ENCODE measurements around the gene RBMS3. TPM values are rescaled to one million over a fixed set of nuclear protein-coding genes. Genes with fewer than 3 reads are reported as not detected.

Gene RBMS3
- polyA plus RNA-seq, 4 donors, result 13.9 to 15.7 (median 14.1) TPM

- no peak for DNase-seq (ENCODE audit: low read depth in 4 of 4, low spot score in 2 of 4)
Measured at GRCh38 chr3:29827756-29828155, 546.9 kb downstream of the RBMS3 start.

DNA sequence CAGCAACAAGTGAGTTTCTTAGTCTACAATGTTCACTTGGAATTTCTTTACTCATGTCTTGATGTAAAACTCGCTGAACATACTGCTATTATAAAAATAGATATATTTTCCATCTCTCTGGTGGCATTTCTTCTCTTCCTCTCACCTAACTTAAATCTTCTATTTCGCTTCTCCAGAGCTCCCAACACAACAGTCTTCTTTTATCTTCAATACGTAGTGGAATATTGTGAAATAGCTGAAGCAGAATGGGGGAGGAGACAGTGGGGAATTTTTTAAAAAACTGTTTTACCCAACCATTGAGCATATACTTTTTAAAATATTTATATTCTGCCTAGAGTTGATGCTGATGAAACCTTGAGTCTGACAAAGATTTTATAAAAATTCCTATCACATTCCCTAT is 548.5 kb downstream of the RBMS3 start:
- no peak for DNase-seq (ENCODE audit: low read depth in 4 of 4, low spot score in 2 of 4)

DNA sequence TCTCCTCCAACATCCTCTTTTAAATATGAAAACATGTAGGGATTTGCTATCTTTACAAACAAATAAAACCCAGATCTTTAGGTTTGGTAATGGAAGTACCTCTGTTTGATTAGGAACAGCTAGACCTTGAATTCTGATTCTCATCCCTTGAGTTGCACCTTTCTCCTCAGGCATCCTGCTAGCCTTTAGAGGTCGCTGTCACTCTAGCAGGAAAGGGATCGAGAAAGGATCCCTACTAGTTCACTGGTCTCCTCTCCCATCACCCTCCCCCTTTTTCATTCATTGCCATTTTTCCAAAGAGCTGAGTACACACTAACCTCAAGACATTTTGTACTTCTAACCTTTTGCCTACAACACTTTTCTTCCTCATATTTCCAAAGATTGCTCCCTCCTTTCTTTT is 569.8 kb downstream of the RBMS3 start:
- no peak for DNase-seq (ENCODE audit: low read depth in 4 of 4, low spot score in 2 of 4)

- DNase-seq (ENCODE audit: low read depth in 4 of 4, low spot score in 2 of 4), result no peak
Measured at GRCh38 chr3:29852767-29853166, 571.9 kb downstream of the RBMS3 start.

DNA sequence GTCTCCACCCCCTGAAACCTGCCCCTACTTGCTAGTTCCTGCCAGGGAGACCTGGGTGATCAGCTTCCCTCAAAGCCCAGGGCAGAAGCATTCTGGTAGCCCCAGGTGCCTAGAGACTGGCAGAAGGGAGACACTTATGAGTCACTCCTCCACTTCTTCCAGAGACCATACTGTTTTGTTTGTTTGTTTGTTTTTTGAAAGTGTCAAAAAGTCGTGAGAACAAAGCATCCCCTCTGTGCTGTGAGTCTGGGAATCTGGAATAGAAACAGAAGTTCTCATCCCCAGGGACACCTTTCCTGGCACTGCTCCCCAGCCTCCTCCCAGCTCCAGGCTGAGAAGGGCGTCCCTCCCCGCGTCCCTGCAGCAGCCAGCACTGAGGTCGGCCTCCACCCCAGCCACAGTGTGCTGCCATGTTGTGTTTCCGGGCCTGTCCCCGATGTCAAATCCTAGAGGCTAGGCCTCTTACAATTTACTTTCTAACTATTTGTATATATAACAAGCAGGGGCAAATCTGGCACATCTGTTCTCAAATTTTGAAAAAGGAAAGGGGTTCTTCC is 573.0 kb downstream of the RBMS3 start:
- no peak for DNase-seq (ENCODE audit: low read depth in 4 of 4, low spot score in 2 of 4)

- no peak for DNase-seq (ENCODE audit: low read depth in 4 of 4, low spot score in 2 of 4)
Measured at GRCh38 chr3:29854821-29855220, 574.0 kb downstream of the RBMS3 start.

DNA sequence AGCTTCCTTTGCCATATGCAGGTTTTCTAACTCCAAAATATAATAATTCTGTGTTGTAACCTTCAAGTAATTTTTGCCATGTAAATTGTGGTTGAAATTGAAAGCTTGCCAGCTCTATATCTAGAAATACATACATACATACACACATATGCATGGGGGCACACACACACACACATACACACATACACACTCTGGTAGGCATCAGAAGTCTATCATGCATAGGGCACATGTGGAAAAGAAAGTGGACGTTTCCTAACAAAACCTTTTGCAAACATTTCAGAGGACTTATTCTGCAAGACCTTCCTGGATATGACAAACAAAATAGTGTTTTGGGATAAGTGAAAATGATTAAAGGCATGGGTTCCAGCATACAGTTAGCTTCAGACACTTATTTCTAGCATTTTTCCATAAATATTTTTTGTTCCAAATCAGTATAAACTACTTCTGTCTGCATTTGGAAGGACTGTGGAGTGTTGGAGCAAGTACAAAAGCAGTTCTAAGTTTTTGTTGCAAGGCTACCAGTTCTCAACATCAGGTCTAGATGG is 578.9 kb downstream of the RBMS3 start:
- DNase-seq (ENCODE audit: low read depth in 4 of 4, low spot score in 2 of 4), result no peak

GRCh38 chr3:29864809-29865208 is 583.9 kb downstream of the RBMS3 start:
- DNase-seq (ENCODE audit: low read depth in 4 of 4, low spot score in 2 of 4), result no peak

DNA sequence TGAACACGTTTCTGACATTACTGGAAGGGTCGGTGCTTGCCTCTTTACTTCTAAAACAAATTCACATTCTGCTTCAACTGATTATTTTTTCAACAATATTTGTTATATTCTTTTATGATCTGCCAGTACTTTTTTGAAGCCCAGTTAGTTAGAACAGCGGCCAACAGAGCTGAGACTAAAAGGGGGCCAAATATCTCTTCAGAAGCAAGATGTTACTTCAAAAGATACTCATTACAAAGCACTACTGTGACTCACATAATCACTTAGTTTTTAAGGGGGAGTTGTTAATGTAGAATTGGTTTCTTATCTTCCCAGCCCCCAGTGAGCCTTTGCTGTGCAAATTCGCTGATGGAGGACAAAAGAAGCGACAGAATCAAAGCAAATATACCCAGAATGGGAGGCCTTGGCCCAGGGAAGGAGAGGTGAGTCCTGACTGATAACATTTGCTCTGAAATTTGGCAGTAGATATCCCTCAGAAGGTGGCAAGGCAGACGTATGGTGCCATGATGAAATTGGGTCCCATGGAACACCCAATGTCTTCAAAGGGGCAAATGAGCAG is 587.8 kb downstream of the RBMS3 start:
- no peak for DNase-seq (ENCODE audit: low read depth in 4 of 4, low spot score in 2 of 4)

- no peak for DNase-seq (ENCODE audit: low read depth in 4 of 4, low spot score in 2 of 4)
Measured at GRCh38 chr3:29870136-29870535, 589.3 kb downstream of the RBMS3 start.

GRCh38 chr3:29871087-29871486 is 590.2 kb downstream of the RBMS3 start:
- no peak for DNase-seq (ENCODE audit: low read depth in 4 of 4, low spot score in 2 of 4)

- no peak for DNase-seq (ENCODE audit: low read depth in 4 of 4, low spot score in 2 of 4)
Measured at GRCh38 chr3:29880809-29881208, 599.9 kb downstream of the RBMS3 start.

DNA sequence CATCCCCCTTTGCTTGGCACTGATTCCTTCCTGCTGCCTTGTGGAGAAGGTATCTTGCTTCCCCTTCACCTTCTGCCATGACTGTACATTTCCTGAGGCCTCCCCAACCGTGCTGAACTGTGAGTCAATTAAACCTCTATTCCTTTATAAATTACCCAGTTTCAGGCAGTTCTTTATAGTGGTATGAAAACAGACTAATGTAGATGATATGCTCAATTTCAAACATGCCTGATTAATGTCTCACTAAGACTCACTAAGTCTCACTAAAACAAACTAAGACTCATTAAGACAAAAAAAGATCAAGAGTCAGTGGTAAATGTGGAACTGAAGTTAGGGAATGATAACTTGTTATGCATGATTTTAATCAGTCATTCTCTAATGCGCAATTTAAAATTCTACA is 606.6 kb downstream of the RBMS3 start:
- DNase-seq (ENCODE audit: low read depth in 4 of 4, low spot score in 2 of 4), result no peak

- no peak for DNase-seq (ENCODE audit: low read depth in 4 of 4, low spot score in 2 of 4)
Measured at GRCh38 chr3:29889215-29889614, 608.3 kb downstream of the RBMS3 start.

GRCh38 chr3:29890801-29891200 is 609.9 kb downstream of the RBMS3 start:
- no peak for DNase-seq (ENCODE audit: low read depth in 4 of 4, low spot score in 2 of 4)

DNA sequence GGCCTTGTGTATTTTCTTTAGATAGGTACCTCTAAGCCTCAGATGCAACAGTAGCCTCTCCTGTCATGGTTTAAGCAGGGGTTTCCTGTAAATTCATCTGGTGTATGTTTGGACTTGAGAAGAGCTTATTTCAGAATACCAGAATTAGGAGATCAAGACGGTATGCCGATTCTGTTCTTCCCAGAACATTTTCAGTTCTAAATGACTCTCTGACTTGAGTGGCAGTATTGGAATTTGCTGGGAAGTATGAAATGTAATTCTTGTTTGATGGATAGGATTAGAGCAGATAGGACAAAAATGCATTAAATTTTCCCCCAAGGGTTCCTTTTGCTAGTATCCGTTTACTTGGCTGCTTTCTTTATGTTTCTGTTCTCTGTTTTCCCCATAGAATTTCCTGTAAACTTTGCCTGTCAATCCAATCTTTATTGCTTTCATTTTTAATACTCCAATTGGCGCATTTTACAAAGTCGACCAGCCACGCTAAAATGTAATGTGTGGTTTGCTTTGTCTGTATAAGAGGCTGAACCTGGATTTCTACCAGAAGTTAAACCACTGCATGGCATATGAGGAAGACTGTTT is 612.2 kb downstream of the RBMS3 start:
- no peak for DNase-seq (ENCODE audit: low read depth in 4 of 4, low spot score in 2 of 4)

DNA sequence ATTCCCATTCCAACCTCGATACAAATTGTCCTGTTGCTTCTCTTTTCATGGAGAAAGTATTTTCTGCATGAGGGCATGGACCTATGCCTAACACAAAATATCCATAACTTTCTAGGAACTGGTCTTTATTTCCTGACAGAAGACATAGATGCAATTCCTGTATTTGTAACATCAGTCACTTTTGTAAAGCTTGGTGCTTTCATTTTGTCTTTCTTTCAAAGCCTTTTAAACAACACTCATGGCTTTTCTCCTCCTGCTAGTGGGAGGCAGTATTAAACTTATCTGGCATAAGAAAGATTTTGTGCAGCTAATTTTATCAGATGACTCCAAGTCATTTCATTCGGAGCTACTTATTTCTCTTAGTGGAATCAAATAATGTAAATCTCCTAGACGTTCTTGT is 616.0 kb downstream of the RBMS3 start:
- no peak for DNase-seq (ENCODE audit: low read depth in 4 of 4, low spot score in 2 of 4)

- no peak for DNase-seq (ENCODE audit: low read depth in 4 of 4, low spot score in 2 of 4)
Measured at GRCh38 chr3:29898171-29898965, 617.5 kb downstream of the RBMS3 start.

DNA sequence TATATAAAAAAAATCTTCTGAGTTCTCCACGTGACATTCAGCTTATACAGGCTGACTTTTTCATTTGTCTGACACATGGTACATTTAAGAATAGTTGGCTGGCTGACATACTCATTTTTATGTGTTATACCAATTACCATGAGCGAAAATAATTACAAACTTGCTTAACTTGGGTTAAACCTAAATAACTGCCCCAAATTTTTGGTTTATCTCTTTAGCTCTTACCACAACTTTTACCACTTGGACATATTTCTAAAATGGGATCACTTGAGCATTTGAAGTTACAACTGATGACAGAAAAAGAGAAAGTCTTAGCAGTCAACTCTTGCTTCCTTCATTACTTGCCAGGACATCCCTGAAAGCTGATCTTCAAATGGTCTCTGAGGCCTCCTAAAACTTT is 618.1 kb downstream of the RBMS3 start:
- no peak for DNase-seq (ENCODE audit: low read depth in 4 of 4, low spot score in 2 of 4)

- no peak for DNase-seq (ENCODE audit: low read depth in 4 of 4, low spot score in 2 of 4)
Measured at GRCh38 chr3:29901097-29901496, 620.2 kb downstream of the RBMS3 start.

- no peak for DNase-seq (ENCODE audit: low read depth in 4 of 4, low spot score in 2 of 4)
Measured at GRCh38 chr3:29903600-29903999, 622.7 kb downstream of the RBMS3 start.

- no peak for DNase-seq (ENCODE audit: low read depth in 4 of 4, low spot score in 2 of 4)
Measured at GRCh38 chr3:29906906-29907305, 626.0 kb downstream of the RBMS3 start.

All from left renal cortex interstitium (tissue), 4 donors.